ENCODE results near the gene AKNA. TPM values are rescaled to one million over a fixed set of nuclear protein-coding genes. Genes with fewer than 3 reads are reported as not detected.
"Not testable (repeated sequence)": the region's sequence is repeated elsewhere in the genome, so short reads cannot be mapped to it uniquely, and the experiment has no call there.

The AKNA gene
- total RNA-seq, 1 donor = 27.9 TPM

DNA sequence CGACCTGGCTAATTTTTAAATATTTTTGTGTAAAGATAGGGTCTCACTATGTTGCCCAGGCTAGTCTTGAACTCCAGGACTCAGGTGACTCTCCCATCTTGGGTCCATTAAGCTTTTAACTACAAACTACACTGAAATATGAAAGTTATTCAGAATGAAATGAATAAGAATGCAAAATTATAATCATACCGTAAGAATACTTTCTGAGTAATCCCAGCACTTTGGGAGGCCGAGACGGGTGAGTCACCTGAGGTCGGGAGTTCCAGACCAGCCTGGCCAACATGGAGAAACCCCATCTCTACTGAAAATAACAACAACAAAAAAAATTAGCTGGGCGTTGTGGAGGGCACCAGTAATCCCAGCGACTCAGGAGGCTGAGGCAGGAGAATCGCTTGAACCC lies 66.0 kb downstream of the AKNA start:
- Histone ChIP-seq H2AFZ (ENCODE audit: low read length) (no peak overlapping the region), H3K9me3 (ENCODE audit: low read depth, low read length) (no peaks in the 10 kb centered on the region), H3K79me2 (ENCODE audit: insufficient read depth, low read length) (no peaks in the 10 kb centered on the region), H3K27ac (ENCODE audit: low read depth, low read length) (peak overlapping the region; percentile 43), H3K36me3 (ENCODE audit: insufficient read depth, low read length) (no peaks in the 10 kb centered on the region), H3K4me1 (ENCODE audit: insufficient read depth, low read length) (peaks cover 7% of the 10 kb centered on the region), H3K4me2 (ENCODE audit: insufficient read depth, low read length) (peak overlapping the region; percentile 29), H3K4me3 (ENCODE audit: insufficient read depth, low read length) (no peak overlapping the region), H4K20me1 (ENCODE audit: insufficient read depth, low read length) (no peaks in the 10 kb centered on the region), H3K27me3 (ENCODE audit: insufficient read depth, low read length) (no peaks in the 10 kb centered on the region)
- TF ChIP-seq CTCF (IDR thresholded peaks at IDR 0.05; ENCODE audit: extremely low read depth, low read depth, low read length) = no peak
- no peak for DNase-seq (ENCODE audit: insufficient read length, low spot score, missing footprints)

GRCh38 chr9:114320710-114321109 lies 67.1 kb downstream of the AKNA start:
- not testable (repeated sequence) for H3K4me1 ChIP-seq (ENCODE audit: insufficient read depth, low read length); H3K4me2 ChIP-seq (ENCODE audit: insufficient read depth, low read length); H3K4me3 ChIP-seq (ENCODE audit: insufficient read depth, low read length); H4K20me1 ChIP-seq (ENCODE audit: insufficient read depth, low read length); H3K27ac ChIP-seq (ENCODE audit: low read depth, low read length); H3K27me3 ChIP-seq (ENCODE audit: insufficient read depth, low read length); H3K36me3 ChIP-seq (ENCODE audit: insufficient read depth, low read length); H3K9me3 ChIP-seq (ENCODE audit: low read depth, low read length); H2AFZ ChIP-seq (ENCODE audit: low read length); H3K79me2 ChIP-seq (ENCODE audit: insufficient read depth, low read length)
- peak; percentile 88 for DNase-seq (ENCODE audit: insufficient read length, low spot score, missing footprints)

GRCh38 chr9:114319147-114319546 lies 68.6 kb downstream of the AKNA start:
- Histone ChIP-seq H3K27ac (ENCODE audit: low read depth, low read length) (no peak overlapping the region), H2AFZ (ENCODE audit: low read length) (no peak overlapping the region), H3K27me3 (ENCODE audit: insufficient read depth, low read length) (no peaks in the 10 kb centered on the region), H3K4me1 (ENCODE audit: insufficient read depth, low read length) (peaks cover 7% of the 10 kb centered on the region), H3K9me3 (ENCODE audit: low read depth, low read length) (no peaks in the 10 kb centered on the region), H3K36me3 (ENCODE audit: insufficient read depth, low read length) (no peaks in the 10 kb centered on the region), H3K4me3 (ENCODE audit: insufficient read depth, low read length) (no peak overlapping the region), H3K4me2 (ENCODE audit: insufficient read depth, low read length) (no peak overlapping the region), H4K20me1 (ENCODE audit: insufficient read depth, low read length) (no peaks in the 10 kb centered on the region), H3K79me2 (ENCODE audit: insufficient read depth, low read length) (no peaks in the 10 kb centered on the region)
- no peak for TF ChIP-seq CTCF (IDR thresholded peaks at IDR 0.05; ENCODE audit: extremely low read depth, low read depth, low read length)
- DNase-seq (ENCODE audit: insufficient read length, low spot score, missing footprints) = no peak

GRCh38 chr9:114318416-114318815 lies 69.4 kb downstream of the AKNA start:
- H3K4me1 ChIP-seq (ENCODE audit: insufficient read depth, low read length) = peaks cover 7% of the 10 kb centered on the region
- no peaks in the 10 kb centered on the region for H3K9me3 ChIP-seq (ENCODE audit: low read depth, low read length)
- H3K27ac ChIP-seq (ENCODE audit: low read depth, low read length) = no peak overlapping the region
- no peak for TF ChIP-seq CTCF (IDR thresholded peaks at IDR 0.05; ENCODE audit: extremely low read depth, low read depth, low read length)
- no peaks in the 10 kb centered on the region for H3K27me3 ChIP-seq (ENCODE audit: insufficient read depth, low read length)
- no peak overlapping the region for H3K4me3 ChIP-seq (ENCODE audit: insufficient read depth, low read length)
- H2AFZ ChIP-seq (ENCODE audit: low read length) = no peak overlapping the region
- no peaks in the 10 kb centered on the region for H3K36me3 ChIP-seq (ENCODE audit: insufficient read depth, low read length)
- DNase-seq (ENCODE audit: insufficient read length, low spot score, missing footprints) = no peak
- H3K4me2 ChIP-seq (ENCODE audit: insufficient read depth, low read length) = no peak overlapping the region
- H3K79me2 ChIP-seq (ENCODE audit: insufficient read depth, low read length) = no peaks in the 10 kb centered on the region
- no peaks in the 10 kb centered on the region for H4K20me1 ChIP-seq (ENCODE audit: insufficient read depth, low read length)
